Neural crest cell (in vitro differentiated cells): ENCODE measurements around the gene PPP2R2C. TPM values are rescaled to one million over a fixed set of nuclear protein-coding genes. Genes with fewer than 3 reads are reported as not detected.

Source experiments
- DNase-seq: peaks from one replicate; pipeline ENCODE4 v3.0.0; 2021; ENCODE audit warnings: low read depth, mixed read lengths, low spot score
- H3K27ac Mint-ChIP-seq: one replicate; pipeline ENCODE4 v1.8.0; 2021; ENCODE audit warnings: mild to moderate bottlenecking, mixed read lengths; ENCODE audit not compliant: unreplicated experiment
- H3K27me3 Mint-ChIP-seq: 2 replicates; pipeline ENCODE4 v1.8.0; 2021; ENCODE audit warnings: low read depth, mild to moderate bottlenecking, mixed read lengths
- H3K36me3 Mint-ChIP-seq: 2 replicates; pipeline ENCODE4 v1.8.0; 2021; ENCODE audit warnings: low read depth, mild to moderate bottlenecking, mixed read lengths
- H3K4me1 Mint-ChIP-seq: 2 replicates; pipeline ENCODE4 v1.8.0; 2021; ENCODE audit warnings: mixed read lengths
- H3K4me3 Mint-ChIP-seq: one replicate; pipeline ENCODE4 v1.8.0; 2021; ENCODE audit warnings: mild to moderate bottlenecking, mixed read lengths
- H3K9me3 Mint-ChIP-seq: 2 replicates; pipeline ENCODE4 v1.8.0; 2021; ENCODE audit warnings: mixed read lengths
- total RNA-seq: library from RNA; stranded (reverse); gene quantifications from 2 replicates; pipeline ENCODE4 v1.2.1, GENCODE V29; 2021
- TF ChIP-seq, protein P1 (sequence below): fragments of 200-600 bp; sonication (generic); conservative IDR thresholded peaks from 2 replicates; pipeline ENCODE4 v1.5.0; 2021; ENCODE audit warnings: antibody characterized with exemption, mild to moderate bottlenecking

Gene PPP2R2C
- total RNA-seq, 1 donor from 2014 or later, result 0.35 TPM

DNA sequence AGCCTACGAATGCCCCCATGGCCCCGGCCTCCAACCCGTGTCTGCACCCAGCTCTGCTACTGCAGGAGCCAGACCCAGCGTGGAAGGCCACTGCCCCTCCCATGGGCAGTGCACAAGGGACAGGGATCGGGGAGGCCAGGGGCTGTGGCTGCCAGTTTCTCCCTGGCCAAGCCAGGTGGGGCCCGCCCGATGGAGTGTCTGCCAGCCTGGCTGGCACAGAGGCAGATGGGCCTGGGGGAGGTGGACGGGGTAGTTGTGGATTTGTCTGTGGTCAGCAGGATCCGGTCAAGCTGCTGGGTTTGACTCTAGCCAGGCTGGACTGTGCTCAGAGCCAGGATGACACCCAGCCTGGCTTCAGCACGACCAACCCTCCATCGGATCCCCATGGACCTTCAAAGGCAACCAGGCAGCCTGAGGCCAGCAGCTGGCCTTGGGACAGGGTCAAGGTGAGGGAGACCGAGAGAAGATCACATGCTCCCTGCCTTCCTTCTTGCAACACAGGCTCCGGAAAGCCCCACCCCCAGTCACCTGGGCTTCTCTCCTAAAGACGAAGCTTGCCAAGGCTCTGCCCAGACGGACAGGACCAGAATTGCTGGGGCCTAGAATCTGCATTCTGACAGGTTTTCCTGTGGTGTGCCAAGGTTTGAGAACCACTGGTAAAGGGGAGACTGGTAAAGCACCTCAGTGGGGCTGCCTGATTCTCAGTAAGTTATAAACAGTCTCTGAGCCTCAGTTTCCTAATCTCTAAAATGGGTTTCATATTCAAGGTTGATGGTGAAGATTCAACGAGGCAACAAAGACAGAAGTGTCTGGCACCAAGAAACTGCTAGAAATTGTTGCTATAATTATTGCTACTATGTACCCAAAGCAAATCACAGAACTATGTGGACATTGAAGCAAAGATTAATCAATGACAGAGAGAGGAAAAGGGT, 78.6 kb downstream of the PPP2R2C start:
- H3K9me3 Mint-ChIP-seq, result no peaks in the 10 kb centered on the region
- no peak overlapping the region for H3K27ac Mint-ChIP-seq
- H3K27me3 Mint-ChIP-seq, result peaks cover 13% of the 10 kb centered on the region
- H3K4me1 Mint-ChIP-seq, result no peaks in the 10 kb centered on the region
- H3K4me3 Mint-ChIP-seq, result no peak overlapping the region
- H3K36me3 Mint-ChIP-seq, result no peaks in the 10 kb centered on the region
- TF ChIP-seq, protein P1, sequence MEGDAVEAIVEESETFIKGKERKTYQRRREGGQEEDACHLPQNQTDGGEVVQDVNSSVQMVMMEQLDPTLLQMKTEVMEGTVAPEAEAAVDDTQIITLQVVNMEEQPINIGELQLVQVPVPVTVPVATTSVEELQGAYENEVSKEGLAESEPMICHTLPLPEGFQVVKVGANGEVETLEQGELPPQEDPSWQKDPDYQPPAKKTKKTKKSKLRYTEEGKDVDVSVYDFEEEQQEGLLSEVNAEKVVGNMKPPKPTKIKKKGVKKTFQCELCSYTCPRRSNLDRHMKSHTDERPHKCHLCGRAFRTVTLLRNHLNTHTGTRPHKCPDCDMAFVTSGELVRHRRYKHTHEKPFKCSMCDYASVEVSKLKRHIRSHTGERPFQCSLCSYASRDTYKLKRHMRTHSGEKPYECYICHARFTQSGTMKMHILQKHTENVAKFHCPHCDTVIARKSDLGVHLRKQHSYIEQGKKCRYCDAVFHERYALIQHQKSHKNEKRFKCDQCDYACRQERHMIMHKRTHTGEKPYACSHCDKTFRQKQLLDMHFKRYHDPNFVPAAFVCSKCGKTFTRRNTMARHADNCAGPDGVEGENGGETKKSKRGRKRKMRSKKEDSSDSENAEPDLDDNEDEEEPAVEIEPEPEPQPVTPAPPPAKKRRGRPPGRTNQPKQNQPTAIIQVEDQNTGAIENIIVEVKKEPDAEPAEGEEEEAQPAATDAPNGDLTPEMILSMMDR, result no peak
- DNase-seq, result no peak

DNA sequence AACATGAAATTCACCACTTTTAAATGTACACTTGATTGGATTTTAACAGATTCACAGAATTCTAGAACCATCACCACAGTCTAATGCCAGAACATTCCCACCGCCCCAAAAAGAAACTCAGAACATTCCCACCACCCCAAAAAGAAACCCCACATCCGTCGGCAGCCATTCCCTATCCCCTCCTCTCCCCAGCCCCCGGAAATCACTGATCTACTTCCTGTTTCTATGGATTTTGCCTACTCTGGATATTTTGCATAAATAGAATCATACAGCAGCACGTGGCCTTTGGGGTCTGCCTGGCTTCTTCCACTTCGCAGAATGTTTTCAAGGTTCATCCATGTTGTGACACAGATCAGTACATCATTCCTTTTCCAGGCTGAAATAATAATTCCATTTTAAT, 79.3 kb downstream of the PPP2R2C start:
- TF ChIP-seq, protein P1, result no peak
- H3K27me3 Mint-ChIP-seq, result peaks cover 6% of the 10 kb centered on the region
- H3K27ac Mint-ChIP-seq, result peak overlapping the region; percentile 3
- H3K4me3 Mint-ChIP-seq, result no peak overlapping the region
- no peaks in the 10 kb centered on the region for H3K36me3 Mint-ChIP-seq
- H3K9me3 Mint-ChIP-seq, result no peaks in the 10 kb centered on the region
- no peak for DNase-seq
- no peaks in the 10 kb centered on the region for H3K4me1 Mint-ChIP-seq

DNA sequence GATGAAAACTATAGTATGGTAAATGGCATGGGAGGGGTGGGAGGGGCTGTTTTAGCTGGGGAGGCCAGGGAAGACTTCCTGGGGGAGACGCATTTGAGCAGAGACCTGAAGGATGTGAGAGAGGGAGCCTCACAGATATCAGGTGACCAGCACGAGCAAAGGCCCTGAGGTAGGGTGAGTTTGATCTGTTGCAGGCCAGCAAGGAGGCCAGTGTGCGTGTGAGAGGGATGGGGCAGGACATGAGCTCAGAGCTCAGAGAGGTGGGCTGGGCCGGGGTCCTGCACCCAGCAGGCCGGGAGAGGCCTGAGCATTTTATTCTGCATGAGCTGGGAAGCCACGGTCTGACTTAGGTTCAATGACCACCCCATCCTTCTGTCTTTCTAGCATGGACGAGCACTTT, 80.0 kb downstream of the PPP2R2C start:
- TF ChIP-seq, protein P1, result no peak
- Mint-ChIP-seq H3K4me1 (no peaks in the 10 kb centered on the region), H3K27ac (no peak overlapping the region), H3K9me3 (no peaks in the 10 kb centered on the region), H3K27me3 (peaks cover 2% of the 10 kb centered on the region), H3K36me3 (no peaks in the 10 kb centered on the region), H3K4me3 (no peak overlapping the region)
- DNase-seq, result no peak

DNA sequence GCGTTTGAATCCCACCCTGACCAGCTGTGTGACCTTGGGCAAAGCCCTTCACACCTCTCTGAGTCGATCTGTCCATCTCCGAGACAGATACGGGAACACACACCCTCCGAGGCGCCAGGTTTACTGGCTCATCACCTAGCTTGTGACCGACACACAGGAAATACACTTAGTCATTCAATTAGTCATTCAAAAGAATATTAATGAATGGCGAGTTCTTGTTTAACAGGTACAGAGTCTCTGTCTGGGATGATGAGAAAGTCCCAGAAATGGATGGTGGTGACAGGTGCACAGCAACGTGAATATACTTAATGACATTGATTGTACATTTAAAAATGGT, 80.6 kb downstream of the PPP2R2C start:
- peaks cover under 1% of the 10 kb centered on the region for H3K27me3 Mint-ChIP-seq
- no peak overlapping the region for H3K4me3 Mint-ChIP-seq
- no peaks in the 10 kb centered on the region for H3K36me3 Mint-ChIP-seq
- no peaks in the 10 kb centered on the region for H3K9me3 Mint-ChIP-seq
- H3K27ac Mint-ChIP-seq, result no peak overlapping the region
- no peak for DNase-seq
- TF ChIP-seq, protein P1, result no peak
- no peaks in the 10 kb centered on the region for H3K4me1 Mint-ChIP-seq

DNA sequence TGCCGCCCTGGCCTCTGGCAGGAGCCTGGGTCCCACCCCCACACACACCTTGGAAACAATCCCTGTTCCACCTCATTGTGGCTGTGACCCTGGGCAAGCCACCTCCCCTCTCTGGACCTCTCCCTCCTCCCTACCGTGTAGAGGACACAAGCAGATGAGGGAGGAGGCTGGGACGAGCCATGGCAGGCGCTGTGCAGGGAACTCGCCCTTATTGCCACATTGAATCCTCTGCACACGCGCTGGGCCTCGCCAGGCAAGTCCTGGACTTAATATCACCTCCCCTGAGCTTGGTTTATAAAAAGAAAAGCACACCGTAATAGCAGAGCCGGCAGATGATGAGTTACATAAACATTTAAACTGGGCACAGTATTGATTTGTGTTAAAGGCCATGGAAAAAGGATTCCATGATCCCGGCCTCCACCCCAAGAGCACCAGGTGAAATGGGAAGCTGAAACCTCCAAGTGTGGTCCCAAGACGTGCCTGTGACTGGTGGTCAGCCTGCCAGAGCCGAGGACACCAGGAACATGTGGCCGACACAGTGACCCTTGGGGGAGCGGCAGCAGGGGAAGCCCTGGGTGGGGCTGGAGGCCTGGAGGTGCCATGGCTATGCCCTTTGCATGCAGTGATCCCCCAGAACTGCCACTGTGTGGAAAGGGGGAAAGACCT, 81.1 kb downstream of the PPP2R2C start:
- no peak for DNase-seq
- Mint-ChIP-seq H3K36me3 (no peaks in the 10 kb centered on the region), H3K27ac (no peak overlapping the region), H3K4me1 (no peaks in the 10 kb centered on the region), H3K27me3 (no peaks in the 10 kb centered on the region), H3K4me3 (no peak overlapping the region), H3K9me3 (no peaks in the 10 kb centered on the region)
- TF ChIP-seq, protein P1, result no peak
